MM.1S (cell line): Measurements from ENCODE around the gene MS4A15.

ENCODE experiments used
- CTCF ChIP-seq: fragments of 300-600 bp; sonication (generic); IDR thresholded peaks from 2 replicates; pipeline ENCODE4 v1.5.1; 2016; ENCODE audit warnings: antibody characterized with exemption, low read length, mixed read lengths
- EZH2 ChIP-seq: fragments of 300-600 bp; sonication (generic); optimal IDR thresholded peaks from 2 replicates; pipeline ENCODE3; 2017; ENCODE audit warnings: low read depth, mild to moderate bottlenecking, antibody characterized with exemption, low read length, mixed read lengths
- EZH2phosphoT487 ChIP-seq: fragments of 300-600 bp; sonication (generic); IDR thresholded peaks from 2 replicates; pipeline ENCODE4 v1.6.1; 2018; ENCODE audit warnings: antibody characterized with exemption, low read length

GRCh38 chr11:60814112-60814511 lies 57.4 kb downstream of the MS4A15 start:
- TF ChIP-seq CTCF (no peak), EZH2 (no peak), EZH2phosphoT487 (no peak)
